MM.1S (cell line): Measurements from ENCODE around the gene CACNA1I.

ENCODE experiments used
- DNase-seq: peaks from one replicate; pipeline ENCODE4 v3.0.0-alpha.2; 2015
- H2AFZ ChIP-seq: fragments of 300-600 bp; sonication (generic); 2 replicates; pipeline ENCODE4 v1.6.0; 2016; ENCODE audit warnings: antibody characterized with exemption, low read length
- H3F3A ChIP-seq: fragments of 300-600 bp; sonication (generic); 2 replicates; pipeline ENCODE4 v1.6.1; 2016; ENCODE audit warnings: mild to moderate bottlenecking, antibody characterized with exemption, low read length, moderate library complexity, mixed read lengths; ENCODE audit not compliant: insufficient read depth
- H3K27ac ChIP-seq: fragments of 300-600 bp; sonication (generic); 2 replicates; pipeline ENCODE4 v1.5.1; 2016; ENCODE audit warnings: mild to moderate bottlenecking, low read length
- H3K27me3 ChIP-seq: fragments of 300-600 bp; sonication (generic); replicated peaks from 2 replicates; pipeline ENCODE4 v1.6.0; 2016; ENCODE audit warnings: low read length; ENCODE audit not compliant: insufficient read depth
- H3K36me3 ChIP-seq: fragments of 300-600 bp; sonication (generic); replicated peaks from 2 replicates; pipeline ENCODE4 v1.6.1; 2016; ENCODE audit warnings: mild to moderate bottlenecking, low read length, mixed read lengths; ENCODE audit not compliant: insufficient read depth
- H3K4me1 ChIP-seq: fragments of 300-600 bp; sonication (generic); 2 replicates; pipeline ENCODE4 v1.6.1; 2016; ENCODE audit warnings: low read length, mixed read lengths
- H3K4me2 ChIP-seq: fragments of 300-600 bp; sonication (generic); 2 replicates; pipeline ENCODE4 v1.6.0; 2016; ENCODE audit warnings: low read depth, low read length
- H3K4me3 ChIP-seq: fragments of 300-600 bp; sonication (generic); 2 replicates; pipeline ENCODE4 v1.5.1; 2016; ENCODE audit warnings: low read length, mixed read lengths
- H3K79me2 ChIP-seq: fragments of 300-600 bp; sonication (generic); 2 replicates; pipeline ENCODE4 v1.6.1; 2016; ENCODE audit warnings: mixed run types, low read length, mixed read lengths
- H3K9ac ChIP-seq: fragments of 300-600 bp; sonication (generic); 2 replicates; pipeline ENCODE4 v1.6.1; 2016; ENCODE audit warnings: low read length, mixed read lengths
- H3K9me2 ChIP-seq: fragments of 300-600 bp; sonication (generic); replicated peaks from 2 replicates; pipeline ENCODE4 v1.6.1; 2016; ENCODE audit warnings: mild to moderate bottlenecking, low read length, mixed read lengths; ENCODE audit not compliant: insufficient read depth
- H3K9me3 ChIP-seq: fragments of 300-600 bp; sonication (generic); replicated peaks from 2 replicates; pipeline ENCODE4 v1.6.1; 2016; ENCODE audit warnings: mild to moderate bottlenecking, low read length, mixed read lengths; ENCODE audit not compliant: insufficient read depth
- H4K20me1 ChIP-seq: fragments of 300-600 bp; sonication (generic); 2 replicates; pipeline ENCODE4 v1.6.1; 2016; ENCODE audit warnings: mild to moderate bottlenecking, low read length, moderate library complexity, mixed read lengths; ENCODE audit not compliant: insufficient read depth
- CTCF ChIP-seq: fragments of 300-600 bp; sonication (generic); IDR thresholded peaks from 2 replicates; pipeline ENCODE4 v1.5.1; 2016; ENCODE audit warnings: antibody characterized with exemption, low read length, mixed read lengths
- EZH2 ChIP-seq: fragments of 300-600 bp; sonication (generic); optimal IDR thresholded peaks from 2 replicates; pipeline ENCODE3; 2017; ENCODE audit warnings: low read depth, mild to moderate bottlenecking, antibody characterized with exemption, low read length, mixed read lengths
- EZH2phosphoT487 ChIP-seq: fragments of 300-600 bp; sonication (generic); IDR thresholded peaks from 2 replicates; pipeline ENCODE4 v1.6.1; 2018; ENCODE audit warnings: antibody characterized with exemption, low read length

Gene CACNA1I

DNA sequence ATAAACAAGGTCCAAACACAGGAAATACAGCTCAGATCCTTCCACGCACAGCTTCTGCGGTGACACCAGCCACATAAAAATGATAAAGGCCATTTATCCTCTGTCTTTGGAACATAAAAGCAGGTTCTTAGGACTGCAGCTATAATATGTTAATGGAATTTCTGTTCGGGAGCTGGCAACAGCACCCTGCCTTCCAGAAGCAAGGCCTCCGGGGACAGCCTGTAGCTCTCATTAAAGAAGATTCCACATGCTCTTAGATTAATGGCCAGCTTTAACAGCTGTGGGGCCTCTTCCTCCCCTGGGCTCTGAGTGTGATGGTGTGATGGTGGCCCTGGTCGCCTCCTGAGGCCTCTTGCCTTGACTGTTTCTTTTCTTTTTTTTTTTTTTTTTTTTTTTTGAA is 137.3 kb downstream of the CACNA1I start:
- H3K36me3 ChIP-seq = no peaks in the 10 kb centered on the region
- TF ChIP-seq CTCF (no peak), EZH2 (no peak), EZH2phosphoT487 (no peak)
- H2AFZ ChIP-seq = no peak overlapping the region
- H3K27ac ChIP-seq = no peak overlapping the region
- H3K79me2 ChIP-seq = no peaks in the 10 kb centered on the region
- no peak for DNase-seq
- no peak overlapping the region for H3K9ac ChIP-seq
- no peaks in the 10 kb centered on the region for H4K20me1 ChIP-seq
- H3K4me2 ChIP-seq = no peak overlapping the region
- no peaks in the 10 kb centered on the region for H3K9me3 ChIP-seq
- no peaks in the 10 kb centered on the region for H3K4me1 ChIP-seq
- H3K27me3 ChIP-seq = peaks cover 68% of the 10 kb centered on the region
- H3F3A ChIP-seq = no peaks in the 10 kb centered on the region
- H3K4me3 ChIP-seq = no peak overlapping the region
- H3K9me2 ChIP-seq = no peaks in the 10 kb centered on the region

DNA sequence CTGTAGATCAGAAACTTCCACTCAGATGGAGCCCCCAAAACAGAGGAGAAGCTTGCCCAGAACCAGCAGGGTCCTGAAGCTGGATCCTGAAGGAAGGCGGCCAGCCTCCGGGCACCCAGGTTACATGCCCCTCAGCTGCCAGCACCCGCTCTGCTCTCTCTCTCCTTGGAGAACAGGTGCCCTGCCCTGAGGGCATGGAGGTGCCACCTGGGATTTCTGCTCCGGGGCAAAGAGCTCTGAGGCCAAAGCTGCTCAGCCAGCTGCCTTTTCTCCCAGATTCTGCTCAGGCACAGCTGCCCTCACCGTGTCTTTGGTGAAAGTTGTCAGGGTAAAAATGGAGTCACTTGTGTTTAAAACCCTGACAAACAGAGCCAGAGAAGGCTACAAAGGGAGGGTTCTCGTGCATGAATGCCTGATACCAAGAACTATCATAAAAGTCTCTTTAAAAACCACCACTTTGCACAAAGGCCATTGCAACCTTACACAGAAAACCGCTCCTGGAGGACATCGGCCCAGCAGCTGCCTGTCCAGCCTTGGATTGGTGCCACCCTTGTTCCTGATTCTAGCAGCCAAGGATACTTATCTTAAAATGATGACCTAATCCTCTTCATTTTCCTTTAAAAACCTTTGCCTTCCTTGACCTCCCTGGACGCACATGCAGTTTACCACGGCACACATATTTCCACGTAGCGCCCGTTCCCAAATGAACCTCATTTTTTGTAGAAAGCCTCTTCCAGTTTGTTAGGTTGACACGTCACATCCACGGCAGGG is 140.0 kb downstream of the CACNA1I start:
- H3K27me3 ChIP-seq = peaks cover 52% of the 10 kb centered on the region
- H4K20me1 ChIP-seq = no peaks in the 10 kb centered on the region
- H3K79me2 ChIP-seq = no peaks in the 10 kb centered on the region
- no peak overlapping the region for H3K9ac ChIP-seq
- no peak overlapping the region for H3K4me2 ChIP-seq
- H3K4me3 ChIP-seq = no peak overlapping the region
- no peak for TF ChIP-seq EZH2phosphoT487
- TF ChIP-seq EZH2 = no peak
- no peak for TF ChIP-seq CTCF
- peaks cover 6% of the 10 kb centered on the region; the same call in 1 of the 2 replicates for H3K4me1 ChIP-seq
- no peaks in the 10 kb centered on the region for H3K9me3 ChIP-seq
- DNase-seq = no peak
- no peak overlapping the region for H2AFZ ChIP-seq
- no peak overlapping the region for H3K27ac ChIP-seq
- H3K36me3 ChIP-seq = no peaks in the 10 kb centered on the region
- H3K9me2 ChIP-seq = no peaks in the 10 kb centered on the region
- no peaks in the 10 kb centered on the region for H3F3A ChIP-seq

DNA sequence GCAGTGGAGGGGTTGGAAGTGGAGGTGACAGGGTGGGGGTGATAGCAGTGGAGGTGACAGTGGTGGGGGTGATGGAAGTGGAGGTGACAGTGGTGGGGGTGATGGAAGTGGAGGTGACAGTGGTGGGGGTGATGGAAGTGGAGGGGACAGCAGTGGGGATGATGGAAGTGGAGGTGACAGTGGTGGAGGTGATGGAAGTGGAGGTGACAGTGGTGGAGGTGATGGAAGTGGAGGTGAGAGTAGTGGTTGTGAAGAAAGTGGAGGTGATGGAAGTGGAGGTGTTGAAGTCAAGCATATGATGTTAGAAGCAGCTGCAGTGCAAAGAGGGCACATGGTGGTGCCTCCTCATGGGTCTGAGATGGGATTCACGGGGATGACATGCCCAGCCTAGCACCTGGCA is 141.5 kb downstream of the CACNA1I start:
- TF ChIP-seq EZH2phosphoT487 (no peak), EZH2 (no peak)
- Histone ChIP-seq H3K4me1 (peaks cover 6% of the 10 kb centered on the region; the same call in 1 of the 2 replicates), H3K4me3 (no peak overlapping the region), H3F3A (no peaks in the 10 kb centered on the region), H2AFZ (no peak overlapping the region), H3K27me3 (peaks cover 38% of the 10 kb centered on the region), H3K4me2 (no peak overlapping the region), H3K27ac (no peak overlapping the region), H3K9ac (no peak overlapping the region), H3K36me3 (no peaks in the 10 kb centered on the region), H3K79me2 (no peaks in the 10 kb centered on the region), H3K9me2 (no peaks in the 10 kb centered on the region), H3K9me3 (no peaks in the 10 kb centered on the region), H4K20me1 (no peaks in the 10 kb centered on the region)
- no peak for DNase-seq

DNA sequence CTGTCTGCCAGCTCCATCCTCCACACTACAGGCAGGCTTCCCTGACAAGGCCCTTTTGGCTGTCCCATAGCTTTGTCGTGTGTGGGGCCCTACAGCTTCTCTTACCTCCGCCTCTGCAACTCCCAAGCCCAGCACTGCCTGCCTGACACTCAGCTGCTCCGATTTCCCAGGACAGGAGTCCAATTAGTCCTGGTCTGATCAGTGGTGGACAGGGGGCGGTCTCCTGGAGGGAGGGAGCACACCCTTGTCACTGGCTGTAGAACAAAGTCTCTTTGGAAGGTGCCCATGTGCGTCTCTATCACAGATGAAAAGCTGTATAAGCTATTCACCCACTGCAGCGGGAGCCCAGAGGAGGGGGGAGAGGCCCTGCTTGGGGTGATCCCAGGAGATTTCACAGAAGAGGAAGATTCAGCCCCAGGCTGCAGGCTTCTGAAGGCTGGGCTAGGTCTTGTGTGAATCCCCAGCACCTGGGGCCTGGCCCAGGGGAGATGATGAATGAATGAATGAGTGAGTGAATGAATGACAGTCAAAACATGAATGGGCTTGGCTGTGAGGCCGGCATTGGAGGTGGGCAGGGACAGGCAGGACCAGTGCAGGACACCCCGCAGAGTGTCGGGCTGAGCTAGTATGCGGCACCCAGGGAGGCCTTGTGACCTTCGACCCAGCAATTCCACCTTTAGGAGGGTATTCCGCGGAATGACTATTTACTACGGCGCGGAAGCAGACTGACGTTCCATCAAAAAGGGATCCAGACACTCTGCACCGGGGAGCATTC is 142.4 kb downstream of the CACNA1I start:
- Histone ChIP-seq H2AFZ (no peak overlapping the region), H3K9me3 (no peaks in the 10 kb centered on the region), H3K27me3 (peaks cover 30% of the 10 kb centered on the region), H3K27ac (no peak overlapping the region), H3K4me2 (no peak overlapping the region), H3F3A (no peaks in the 10 kb centered on the region), H3K4me1 (peaks cover 6% of the 10 kb centered on the region; the same call in 1 of the 2 replicates), H3K9me2 (no peaks in the 10 kb centered on the region), H3K79me2 (no peaks in the 10 kb centered on the region), H3K4me3 (no peak overlapping the region), H3K9ac (no peak overlapping the region), H4K20me1 (no peaks in the 10 kb centered on the region), H3K36me3 (no peaks in the 10 kb centered on the region)
- DNase-seq = no peak
- TF ChIP-seq CTCF = no peak
- no peak for TF ChIP-seq EZH2phosphoT487
- no peak for TF ChIP-seq EZH2
